AG04449 (cell line): Measurements from ENCODE around the gene DISC1.

ENCODE experiments used
- CTCF ChIA-PET: fragments of 350-600 bp; formaldehyde crosslinking; extraction: SDS; loops from one replicate; lab custom pipeline; 2021; ENCODE audit warnings: antibody characterized with exemption; lab: Yijun Ruan, JAX
- POLR2A ChIA-PET: fragments of 400-600, 350-600 bp; formaldehyde crosslinking; extraction: SDS; loops from one replicate; lab custom pipeline; 2020; ENCODE audit warnings: antibody characterized with exemption, inconsistent platforms; lab: Yijun Ruan, JAX
- DNase-seq: peaks from one replicate; pipeline ENCODE4 v3.0.0-alpha.2; 2010; ENCODE audit warnings: low read depth, low spot score
- H3K4me3 ChIP-seq: 2 replicates; pipeline ENCODE4 v1.5.1; 2011; ENCODE audit warnings: low read depth, mild to moderate bottlenecking, control low read depth, low read length
- TF ChIP-seq, protein P1 (sequence below): IDR thresholded peaks from one replicate; pipeline ENCODE4 v1.5.1; 2011; ENCODE audit warnings: mild to moderate bottlenecking, moderate library complexity, low read length, control low read depth, inconsistent platforms; ENCODE audit not compliant: insufficient read depth; ENCODE audit errors: missing control alignments

The DISC1 gene

DNA sequence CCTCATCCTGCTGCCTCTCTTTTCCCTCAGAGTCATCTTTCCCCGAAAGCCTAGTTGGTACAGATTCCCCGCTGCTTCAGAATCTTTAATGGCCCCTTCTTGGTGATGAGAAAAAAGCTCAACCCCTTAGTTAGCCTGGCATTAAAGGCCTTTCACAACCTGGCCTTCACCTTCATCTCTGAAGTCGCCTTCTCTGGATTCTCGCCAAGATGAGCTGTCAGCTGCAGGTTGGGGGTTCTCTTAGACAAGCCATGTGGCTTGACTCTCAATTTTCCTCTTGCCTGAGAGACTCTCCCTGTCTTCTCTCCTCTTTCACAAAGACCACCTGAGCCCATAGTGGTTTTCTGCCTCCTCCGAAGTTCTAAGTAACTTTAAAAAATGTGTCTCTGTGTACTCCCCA lies 15.5 kb upstream of the DISC1 start:
- ChIA-PET CTCF (no interaction called here), POLR2A (no interaction called here)

DNA sequence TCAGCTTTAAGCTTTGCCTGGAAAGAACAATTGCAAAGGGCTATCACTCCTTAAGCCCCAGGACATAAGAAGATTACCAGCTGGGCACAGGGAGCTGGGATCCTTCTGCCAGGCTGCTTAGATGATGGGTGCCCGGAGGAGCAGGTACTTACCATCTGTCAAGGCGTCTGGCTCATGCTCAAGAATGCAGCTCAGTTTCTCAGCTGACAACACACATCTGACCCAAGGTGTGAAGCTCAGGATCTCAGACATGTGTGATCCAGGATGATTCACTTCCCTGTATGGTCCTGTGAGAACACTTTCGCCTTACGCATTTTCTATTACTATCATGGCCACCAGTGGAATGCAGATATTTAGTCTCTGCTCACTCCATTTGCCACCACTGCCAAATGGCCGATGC lies 14.7 kb upstream of the DISC1 start:
- no peak for DNase-seq
- ChIA-PET CTCF (no interaction called here), POLR2A (no interaction called here)
- TF ChIP-seq, protein P1, sequence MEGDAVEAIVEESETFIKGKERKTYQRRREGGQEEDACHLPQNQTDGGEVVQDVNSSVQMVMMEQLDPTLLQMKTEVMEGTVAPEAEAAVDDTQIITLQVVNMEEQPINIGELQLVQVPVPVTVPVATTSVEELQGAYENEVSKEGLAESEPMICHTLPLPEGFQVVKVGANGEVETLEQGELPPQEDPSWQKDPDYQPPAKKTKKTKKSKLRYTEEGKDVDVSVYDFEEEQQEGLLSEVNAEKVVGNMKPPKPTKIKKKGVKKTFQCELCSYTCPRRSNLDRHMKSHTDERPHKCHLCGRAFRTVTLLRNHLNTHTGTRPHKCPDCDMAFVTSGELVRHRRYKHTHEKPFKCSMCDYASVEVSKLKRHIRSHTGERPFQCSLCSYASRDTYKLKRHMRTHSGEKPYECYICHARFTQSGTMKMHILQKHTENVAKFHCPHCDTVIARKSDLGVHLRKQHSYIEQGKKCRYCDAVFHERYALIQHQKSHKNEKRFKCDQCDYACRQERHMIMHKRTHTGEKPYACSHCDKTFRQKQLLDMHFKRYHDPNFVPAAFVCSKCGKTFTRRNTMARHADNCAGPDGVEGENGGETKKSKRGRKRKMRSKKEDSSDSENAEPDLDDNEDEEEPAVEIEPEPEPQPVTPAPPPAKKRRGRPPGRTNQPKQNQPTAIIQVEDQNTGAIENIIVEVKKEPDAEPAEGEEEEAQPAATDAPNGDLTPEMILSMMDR: no peak
- H3K4me3 ChIP-seq: no peak overlapping the region

More for the DNA sequence above, 15.5 kb upstream of the DISC1 start:
- DNase-seq: no peak
- no peak overlapping the region for H3K4me3 ChIP-seq
- TF ChIP-seq, protein P1: no peak

DNA sequence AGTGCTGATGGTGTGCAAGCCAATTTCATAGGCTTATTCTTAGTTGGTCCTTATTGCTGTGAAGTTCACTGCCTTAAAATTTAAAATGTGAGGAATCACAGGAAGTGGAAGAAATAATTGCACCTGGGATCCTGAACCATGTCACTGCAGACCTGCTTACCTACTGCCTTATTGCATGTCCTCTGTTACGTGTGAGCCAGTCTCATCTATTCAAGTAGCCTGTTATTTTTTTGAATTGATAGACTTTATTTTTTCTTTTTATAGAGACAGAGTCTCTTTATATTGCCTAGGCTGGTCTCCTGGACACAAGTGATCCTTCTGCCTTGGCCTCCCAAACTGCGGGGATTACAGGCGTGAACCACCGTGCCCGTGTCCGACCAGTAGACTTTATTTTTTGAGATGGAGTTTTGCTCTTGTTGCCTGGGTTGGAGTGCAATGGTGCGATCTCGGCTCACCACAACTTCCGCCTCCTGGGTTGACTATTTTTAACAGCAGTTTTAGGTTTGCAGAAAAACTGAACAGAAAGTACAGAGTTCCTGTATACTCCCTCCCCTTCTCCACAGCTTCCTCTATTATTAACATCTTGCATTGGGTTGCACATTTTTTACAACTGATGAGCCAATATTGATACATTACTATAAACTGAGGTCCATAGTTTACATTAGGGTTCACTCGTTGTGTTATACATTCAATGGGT lies 14.0 kb upstream of the DISC1 start:
- ChIA-PET POLR2A (no interaction called here), CTCF (no interaction called here)
- TF ChIP-seq, protein P1: no peak
- H3K4me3 ChIP-seq: no peak overlapping the region
- no peak for DNase-seq

DNA sequence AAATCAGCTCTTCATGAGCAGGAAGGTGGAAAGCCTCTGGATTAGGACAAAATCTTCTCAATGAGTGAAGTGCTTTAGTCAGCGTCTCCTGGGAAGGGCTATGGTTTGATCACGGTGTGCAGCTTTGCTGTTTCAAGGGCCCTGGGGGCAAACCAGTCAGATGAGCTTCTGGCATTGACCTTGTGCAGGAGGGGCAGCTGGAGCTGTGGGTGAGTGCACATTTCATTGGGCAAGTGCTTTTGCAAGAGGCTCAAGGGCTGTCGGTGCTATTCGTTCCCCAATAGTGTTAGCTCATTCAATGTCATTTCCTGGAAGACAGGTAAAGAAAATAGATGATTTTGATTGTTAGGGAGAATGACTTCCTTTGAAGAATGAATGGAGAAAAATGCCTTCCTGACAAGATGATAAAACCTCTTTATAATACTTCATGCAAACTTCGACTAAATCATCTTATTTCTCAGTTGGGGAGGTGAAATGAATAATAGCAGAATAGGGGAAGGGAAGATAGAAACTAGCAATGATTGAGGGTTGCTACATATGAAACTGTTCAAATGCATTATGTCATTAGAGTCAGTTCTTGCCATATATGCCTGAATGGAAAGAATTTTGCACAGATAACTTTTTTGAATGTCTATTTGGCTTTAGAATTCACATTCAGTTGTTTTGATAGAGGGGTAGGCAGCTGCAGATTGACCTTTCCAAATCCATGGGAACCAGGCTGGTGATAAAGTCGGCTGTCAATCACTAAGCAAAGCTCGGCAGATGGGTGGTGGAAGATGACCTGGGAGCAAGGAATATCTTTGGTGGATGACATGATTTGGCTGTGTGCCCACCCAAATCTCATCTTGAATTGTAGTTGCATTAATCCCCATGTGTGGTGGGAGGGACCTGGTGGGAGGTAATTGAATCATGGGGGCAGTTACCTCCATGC lies 12.9 kb upstream of the DISC1 start:
- no peak overlapping the region for H3K4me3 ChIP-seq
- TF ChIP-seq, protein P1: no peak
- POLR2A ChIA-PET: no interaction called here
- no peak for DNase-seq
- CTCF ChIA-PET: interaction anchor here (1.4 kb wide), 1 partner anchor 24 kb away, joined by 3 read pairs; no protein-coding TSS in a partner anchor

DNA sequence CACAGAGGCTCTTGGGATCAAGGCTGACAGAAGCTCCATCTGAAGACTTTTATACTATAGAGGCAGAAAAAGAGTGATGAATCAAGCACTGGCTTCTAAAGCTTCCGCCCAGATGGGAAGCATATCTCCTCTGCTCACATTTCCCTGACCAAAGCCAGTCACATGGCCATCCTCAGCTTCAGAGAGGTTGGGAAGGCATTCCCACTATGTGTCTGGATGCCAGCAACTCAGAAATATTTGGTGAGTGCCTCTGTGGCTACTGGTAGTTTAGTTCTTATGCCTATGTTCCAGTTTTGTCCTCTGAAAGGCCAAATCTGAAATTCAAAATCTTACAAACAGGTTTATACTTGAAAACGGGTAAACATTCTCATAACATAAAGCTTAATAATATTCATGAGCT lies 9.9 kb upstream of the DISC1 start:
- POLR2A ChIA-PET: no interaction called here
- CTCF ChIA-PET: interaction anchor here (1.1 to 3.4 kb wide), 3 partner anchors 10 to 16 kb away, joined by 3 to 30 read pairs (median 8); partner anchors contain the start of gene DISC1
- H3K4me3 ChIP-seq: no peak overlapping the region
- TF ChIP-seq, protein P1: no peak
- DNase-seq: no peak

DNA sequence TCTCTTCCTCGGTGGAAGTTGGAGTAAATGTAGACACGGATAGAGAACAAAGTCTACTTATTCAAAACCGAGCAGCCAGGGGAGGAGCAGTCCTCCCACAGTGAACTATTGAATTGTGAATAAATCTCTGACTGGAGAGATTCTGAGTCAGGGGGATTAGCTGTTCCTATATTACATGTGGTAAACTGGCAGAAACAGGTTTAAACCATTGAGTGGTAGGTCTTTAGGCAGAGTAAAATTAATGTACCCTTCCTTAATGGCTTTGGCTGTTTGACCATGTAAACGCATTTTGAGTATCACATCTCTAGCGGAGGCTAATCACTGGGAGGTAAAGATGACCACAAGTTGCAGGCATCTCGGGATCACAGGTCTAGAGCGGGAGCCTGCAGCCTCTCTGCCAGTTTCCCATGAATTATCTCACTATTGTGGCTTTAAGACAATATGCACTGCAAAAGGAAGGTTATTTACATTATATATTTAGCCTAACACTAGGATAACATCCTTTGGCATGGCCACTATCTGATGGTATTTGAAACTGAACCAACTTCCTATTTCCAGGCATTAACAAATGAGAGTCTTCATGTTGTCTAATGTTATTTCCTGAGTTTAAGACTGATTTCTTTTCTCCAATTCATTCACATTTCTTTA lies 7.9 kb upstream of the DISC1 start:
- TF ChIP-seq, protein P1: no peak
- DNase-seq: no peak
- ChIA-PET POLR2A (no interaction called here), CTCF (interaction anchor here (1.4 to 3.4 kb wide), 2 partner anchors 14 to 28 kb away, joined by 3 to 30 read pairs; no protein-coding TSS in a partner anchor)
- no peak overlapping the region for H3K4me3 ChIP-seq
